Calu3 (cell line): ENCODE measurements around the gene MTPN. TPM values are rescaled to one million over a fixed set of nuclear protein-coding genes. Genes with fewer than 3 reads are reported as not detected.

ENCODE experiments used
- BruUV-seq: library from RNA; stranded (reverse); fragments of 400-500 nt; replicated peaks from 2 replicates; lab custom pipeline; 2021; lab: Mats Ljungman, UMichigan
- CTCF ChIA-PET: fragments of 300-600 bp; sonication (Branson Sonifier 250); formaldehyde crosslinking; loops from one replicate; lab custom pipeline; 2022; ENCODE audit warnings: antibody characterized with exemption; lab: Charles Lee
- DNase-seq: peaks from one replicate; pipeline ENCODE4 v3.0.0; 2022
- H3K27ac Mint-ChIP-seq: one replicate; pipeline ENCODE4 v1.8.0; 2022; ENCODE audit warnings: mixed read lengths; ENCODE audit not compliant: unreplicated experiment
- H3K27me3 Mint-ChIP-seq: one replicate; pipeline ENCODE4 v1.8.0; 2022; ENCODE audit warnings: mixed read lengths; ENCODE audit not compliant: unreplicated experiment
- H3K36me3 Mint-ChIP-seq: one replicate; pipeline ENCODE4 v1.8.0; 2022; ENCODE audit warnings: mild to moderate bottlenecking, moderate library complexity, mixed read lengths; ENCODE audit not compliant: insufficient read depth, unreplicated experiment
- H3K4me1 Mint-ChIP-seq: one replicate; pipeline ENCODE4 v1.8.0; 2022; ENCODE audit warnings: mild to moderate bottlenecking, low read depth, mixed read lengths; ENCODE audit not compliant: unreplicated experiment
- H3K4me3 Mint-ChIP-seq: one replicate; pipeline ENCODE4 v1.8.0; 2022; ENCODE audit warnings: mild to moderate bottlenecking, low read depth, moderate library complexity, mixed read lengths; ENCODE audit not compliant: unreplicated experiment
- H3K9me3 Mint-ChIP-seq: one replicate; pipeline ENCODE4 v1.8.0; 2022; ENCODE audit warnings: low read depth, mixed read lengths; ENCODE audit not compliant: unreplicated experiment
- CTCF ChIP-seq: fragments of 200-600 bp; IDR thresholded peaks from one replicate; pipeline ENCODE4 v1.8.0; 2022; ENCODE audit warnings: antibody characterized with exemption; ENCODE audit not compliant: unreplicated experiment
- intact Hi-C: fragments of 100-400 bp; cut with micrococcal nuclease; formaldehyde crosslinking; loops from one replicate; pipeline ENCODE4 v1.10.0; 2022; ENCODE audit not compliant: unreplicated experiment
- total RNA-seq: library from RNA; stranded (reverse); gene quantifications from 2 replicates; pipeline ENCODE4 v1.2.3, GENCODE V29; 2022

Gene MTPN
- total RNA-seq, 1 experiment from 2014 or later = 122 TPM

- Mint-ChIP-seq H3K27me3 (peaks cover 8% of the 10 kb centered on the region), H3K36me3 (no peaks in the 10 kb centered on the region), H3K4me3 (no peak overlapping the region), H3K27ac (no peak overlapping the region), H3K9me3 (no peaks in the 10 kb centered on the region), H3K4me1 (no peaks in the 10 kb centered on the region)
- CTCF ChIA-PET = no interaction called here
- no peak for DNase-seq
- no peak for TF ChIP-seq CTCF
- intact Hi-C loops = no loop called here
- BruUV-seq = no TSS peak
Measured at GRCh38 chr7:135889823-135890222, 87.3 kb downstream of the MTPN start.

GRCh38 chr7:135888740-135889139 is 88.4 kb downstream of the MTPN start:
- Mint-ChIP-seq H3K9me3 (no peaks in the 10 kb centered on the region), H3K27me3 (peaks cover 8% of the 10 kb centered on the region), H3K27ac (no peak overlapping the region), H3K4me3 (no peak overlapping the region), H3K36me3 (no peaks in the 10 kb centered on the region), H3K4me1 (no peaks in the 10 kb centered on the region)
- DNase-seq = no peak
- CTCF ChIA-PET = no interaction called here
- BruUV-seq = no TSS peak
- intact Hi-C loops = no loop called here
- TF ChIP-seq CTCF = no peak

- no peaks in the 10 kb centered on the region for H3K36me3 Mint-ChIP-seq
- no peaks in the 10 kb centered on the region for H3K4me1 Mint-ChIP-seq
- no peak for DNase-seq
- no TSS peak for BruUV-seq
- intact Hi-C loops = no loop called here
- no peak overlapping the region for H3K27ac Mint-ChIP-seq
- peaks cover 8% of the 10 kb centered on the region for H3K27me3 Mint-ChIP-seq
- no peaks in the 10 kb centered on the region for H3K9me3 Mint-ChIP-seq
- CTCF ChIA-PET = no interaction called here
- TF ChIP-seq CTCF = no peak
- H3K4me3 Mint-ChIP-seq = no peak overlapping the region
Measured at GRCh38 chr7:135886345-135887132, 90.6 kb downstream of the MTPN start.

GRCh38 chr7:135884495-135885232 is 92.5 kb downstream of the MTPN start:
- Mint-ChIP-seq H3K36me3 (no peaks in the 10 kb centered on the region), H3K9me3 (no peaks in the 10 kb centered on the region), H3K27me3 (peaks cover 8% of the 10 kb centered on the region), H3K4me3 (no peak overlapping the region), H3K4me1 (no peaks in the 10 kb centered on the region), H3K27ac (no peak overlapping the region)
- no peak for TF ChIP-seq CTCF
- no peak for DNase-seq
- CTCF ChIA-PET = no interaction called here
- BruUV-seq = no TSS peak
- intact Hi-C loops = no loop called here
